ENCODE data around the gene CASD1.
A peak's percentile ranks its signal among the peaks of the same experiment; 100 is the strongest.

CASD1 gene

GRCh38 chr7:94509264-94509886 is at the start of gene CASD1:
Gene CASD1 (plus strand): TSS chr7:94509809. CDS start chr7:94510085, 276 bp downstream.
- DNase-seq (ENCODE audit: low read depth): peak; percentile 49

GRCh38 chr7:94466516-94466915 is 43.1 kb upstream of the CASD1 start:
- DNase-seq (ENCODE audit: low read depth): no peak

- no peak for DNase-seq (ENCODE audit: low read depth)
Observed at GRCh38 chr7:94471604-94472003, 38.0 kb upstream of the CASD1 start.

GRCh38 chr7:94472608-94473007 is 37.0 kb upstream of the CASD1 start:
- no peak for DNase-seq (ENCODE audit: low read depth)

GRCh38 chr7:94476251-94476840 is 33.3 kb upstream of the CASD1 start:
- DNase-seq (ENCODE audit: low read depth): no peak

GRCh38 chr7:94477878-94478277 is 31.7 kb upstream of the CASD1 start:
- no peak for DNase-seq (ENCODE audit: low read depth)

GRCh38 chr7:94478648-94479214 is 30.9 kb upstream of the CASD1 start:
- DNase-seq (ENCODE audit: low read depth): no peak

GRCh38 chr7:94481279-94481678 is 28.3 kb upstream of the CASD1 start:
- DNase-seq (ENCODE audit: low read depth): no peak

- DNase-seq (ENCODE audit: low read depth): no peak
Observed at GRCh38 chr7:94482796-94483195, 26.8 kb upstream of the CASD1 start.

GRCh38 chr7:94483843-94484242 is 25.8 kb upstream of the CASD1 start:
- no peak for DNase-seq (ENCODE audit: low read depth)

GRCh38 chr7:94486216-94486615 is 23.4 kb upstream of the CASD1 start:
- DNase-seq (ENCODE audit: low read depth): no peak

- DNase-seq (ENCODE audit: low read depth): no peak
Observed at GRCh38 chr7:94491410-94491809, 18.2 kb upstream of the CASD1 start.

GRCh38 chr7:94492601-94493000 is 17.0 kb upstream of the CASD1 start:
- DNase-seq (ENCODE audit: low read depth): no peak

- no peak for DNase-seq (ENCODE audit: low read depth)
Observed at GRCh38 chr7:94497874-94498670, 11.5 kb upstream of the CASD1 start.

GRCh38 chr7:94498918-94499317 is 10.7 kb upstream of the CASD1 start:
- no peak for DNase-seq (ENCODE audit: low read depth)

GRCh38 chr7:94507462-94507861 is 2.1 kb upstream of the CASD1 start:
- DNase-seq (ENCODE audit: low read depth): no peak

- DNase-seq (ENCODE audit: low read depth): no peak
Observed at GRCh38 chr7:94507962-94508361, 1.6 kb upstream of the CASD1 start.

- peak; percentile 56 for DNase-seq (ENCODE audit: low read depth)
Observed at GRCh38 chr7:94509887-94510581, 425 bp downstream of the CASD1 start.

- DNase-seq (ENCODE audit: low read depth): peak; percentile 18
Observed at GRCh38 chr7:94510582-94511496, 1.2 kb downstream of the CASD1 start.

- DNase-seq (ENCODE audit: low read depth): no peak
Observed at GRCh38 chr7:94511718-94512117, 2.1 kb downstream of the CASD1 start.

Measured in activated T-cell treated with anti-CD3 and anti-CD28 coated beads for 48 hours (primary cell).